Activated CD8-positive, alpha-beta T cell treated with anti-CD3 and anti-CD28 coated beads for 36 hours (primary cell): ENCODE measurements around the gene CA10. TPM values are rescaled to one million over a fixed set of nuclear protein-coding genes. Genes with fewer than 3 reads are reported as not detected.

ENCODE experiments used
- ATAC-seq: fragments of 200-7000 bp; cut with Tn5 transposase; one replicate; pipeline ENCODE4 v1.10.0; 2021; ENCODE audit warnings: mild to moderate bottlenecking, moderate library complexity
- CTCF ChIA-PET: fragments of 350-600 bp; sonication (Branson Sonifier 250); formaldehyde crosslinking; loops from one replicate; lab custom pipeline; 2021; ENCODE audit warnings: antibody characterized with exemption; lab: Charles Lee
- POLR2A ChIA-PET: fragments of 350-600 bp; sonication (Branson Sonifier 250); formaldehyde crosslinking; loops from one replicate; lab custom pipeline; 2021; ENCODE audit warnings: antibody characterized with exemption; lab: Charles Lee
- DNase-seq: peaks from one replicate; pipeline ENCODE4 v3.0.0-alpha.2; 2020
- H3K27ac Mint-ChIP-seq: one replicate; pipeline ENCODE4 v1.8.0; 2021; ENCODE audit warnings: mild to moderate bottlenecking, mixed read lengths
- H3K27me3 Mint-ChIP-seq: one replicate; pipeline ENCODE4 v1.8.0; 2021; ENCODE audit warnings: mixed read lengths
- H3K36me3 Mint-ChIP-seq: one replicate; pipeline ENCODE4 v1.8.0; 2021; ENCODE audit warnings: low read depth, mixed read lengths
- H3K4me1 Mint-ChIP-seq: one replicate; pipeline ENCODE4 v1.8.0; 2021; ENCODE audit warnings: low read depth, mixed read lengths
- H3K4me3 Mint-ChIP-seq: one replicate; pipeline ENCODE4 v1.8.0; 2021; ENCODE audit warnings: mild to moderate bottlenecking, moderate library complexity, mixed read lengths
- H3K9me3 Mint-ChIP-seq: one replicate; pipeline ENCODE4 v1.8.0; 2021; ENCODE audit warnings: mixed read lengths
- CTCF ChIP-seq: fragments of 200-600 bp; IDR thresholded peaks from one replicate; pipeline ENCODE4 v1.8.0; 2022; ENCODE audit warnings: antibody characterized with exemption, mild to moderate bottlenecking
- intact Hi-C: fragments of 100-400 bp; cut with micrococcal nuclease; formaldehyde crosslinking; loops from one replicate; pipeline ENCODE4 v1.10.0; 2022
- total RNA-seq, 2 experiments: library from RNA; stranded (reverse); gene quantifications; one replicate each; pipeline ENCODE4 v1.2.3, GENCODE V29; 2021

Gene CA10
- not detected for total RNA-seq

DNA sequence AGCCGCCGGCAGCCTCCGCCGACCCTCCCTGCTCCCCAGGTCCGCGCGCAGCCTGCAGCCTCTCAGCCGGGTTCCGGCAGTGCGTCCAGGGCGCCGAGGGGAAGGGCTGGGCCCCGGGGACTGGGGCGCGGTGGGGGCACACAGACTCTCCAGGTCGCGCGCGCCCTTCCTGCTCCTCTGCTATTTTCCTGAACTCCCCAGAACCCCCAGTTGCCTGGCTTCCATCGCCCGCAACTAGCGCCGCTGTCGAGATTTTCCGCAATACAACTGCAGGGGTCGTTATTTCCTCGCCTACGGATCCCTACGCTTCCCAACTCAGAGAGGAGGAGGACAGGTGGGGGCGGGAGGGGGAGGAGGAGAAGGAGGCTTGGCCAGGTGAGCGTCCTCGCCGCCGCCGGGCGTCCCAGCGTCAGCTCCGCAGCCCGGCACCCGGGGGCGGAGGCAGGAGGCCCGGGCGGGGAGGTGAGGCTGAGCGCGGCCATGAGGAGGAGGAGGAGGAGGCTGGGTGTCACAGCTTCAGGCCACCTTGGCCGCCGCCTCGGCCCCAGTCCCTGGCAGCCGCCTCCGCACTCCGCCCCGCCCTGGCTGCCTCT, at the start of gene CA10:
Gene CA10 (minus strand): TSS at position 265 of the 593 bp plus-strand sequence.
- CTCF ChIA-PET, result no interaction called here
- Mint-ChIP-seq H3K36me3 (peaks cover 2% of the 10 kb centered on the region), H3K4me1 (peaks cover 4% of the 10 kb centered on the region), H3K4me3 (no peak within 1 kb of the TSS), H3K9me3 (peaks cover 5% of the 10 kb centered on the region), H3K27ac (no peak within 1 kb of the TSS), H3K27me3 (peaks cover 41% of the 10 kb centered on the region)
- intact Hi-C loops, result no loop called here
- DNase-seq (no peak), ATAC-seq (no peak)
- TF ChIP-seq CTCF, result no peak
- POLR2A ChIA-PET, result no interaction called here

DNA sequence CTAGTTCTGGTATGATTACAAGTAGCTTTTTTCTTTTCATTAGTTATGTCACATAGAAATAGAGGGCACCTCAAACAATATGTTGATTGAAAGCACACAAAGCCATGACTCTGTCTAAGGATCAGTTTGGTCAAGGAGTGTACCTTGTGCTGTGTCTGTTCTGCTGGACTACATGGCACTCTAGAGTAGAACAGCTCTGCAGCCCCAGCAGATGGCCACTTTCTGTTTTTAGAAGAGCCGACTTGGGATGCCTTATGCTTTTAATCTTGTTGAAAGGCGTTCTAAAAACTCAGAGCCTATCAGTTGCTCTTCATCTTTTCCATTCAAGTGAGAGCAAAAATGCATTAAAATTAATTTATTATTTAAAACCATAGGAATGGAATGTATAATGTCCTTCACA, 49.3 kb upstream of the CA10 start:
- intact Hi-C loops, result no loop called here
- DNase-seq (no peak), ATAC-seq (no peak)
- Mint-ChIP-seq H3K4me3 (no peak overlapping the region), H3K27me3 (peaks cover 1% of the 10 kb centered on the region), H3K36me3 (no peaks in the 10 kb centered on the region), H3K4me1 (no peaks in the 10 kb centered on the region), H3K27ac (no peak overlapping the region), H3K9me3 (no peaks in the 10 kb centered on the region)
- CTCF ChIA-PET, result no interaction called here
- POLR2A ChIA-PET, result no interaction called here
- no peak for TF ChIP-seq CTCF

GRCh38 chr17:52202520-52203080, 44.1 kb upstream of the CA10 start:
- CTCF ChIA-PET, result no interaction called here
- peaks cover 3% of the 10 kb centered on the region for H3K27me3 Mint-ChIP-seq
- no peaks in the 10 kb centered on the region for H3K36me3 Mint-ChIP-seq
- DNase-seq (no peak), ATAC-seq (no peak)
- no peaks in the 10 kb centered on the region for H3K9me3 Mint-ChIP-seq
- no peak for TF ChIP-seq CTCF
- intact Hi-C loops, result no loop called here
- H3K4me3 Mint-ChIP-seq, result no peak overlapping the region
- POLR2A ChIA-PET, result no interaction called here
- no peak overlapping the region for H3K27ac Mint-ChIP-seq
- H3K4me1 Mint-ChIP-seq, result no peaks in the 10 kb centered on the region

DNA sequence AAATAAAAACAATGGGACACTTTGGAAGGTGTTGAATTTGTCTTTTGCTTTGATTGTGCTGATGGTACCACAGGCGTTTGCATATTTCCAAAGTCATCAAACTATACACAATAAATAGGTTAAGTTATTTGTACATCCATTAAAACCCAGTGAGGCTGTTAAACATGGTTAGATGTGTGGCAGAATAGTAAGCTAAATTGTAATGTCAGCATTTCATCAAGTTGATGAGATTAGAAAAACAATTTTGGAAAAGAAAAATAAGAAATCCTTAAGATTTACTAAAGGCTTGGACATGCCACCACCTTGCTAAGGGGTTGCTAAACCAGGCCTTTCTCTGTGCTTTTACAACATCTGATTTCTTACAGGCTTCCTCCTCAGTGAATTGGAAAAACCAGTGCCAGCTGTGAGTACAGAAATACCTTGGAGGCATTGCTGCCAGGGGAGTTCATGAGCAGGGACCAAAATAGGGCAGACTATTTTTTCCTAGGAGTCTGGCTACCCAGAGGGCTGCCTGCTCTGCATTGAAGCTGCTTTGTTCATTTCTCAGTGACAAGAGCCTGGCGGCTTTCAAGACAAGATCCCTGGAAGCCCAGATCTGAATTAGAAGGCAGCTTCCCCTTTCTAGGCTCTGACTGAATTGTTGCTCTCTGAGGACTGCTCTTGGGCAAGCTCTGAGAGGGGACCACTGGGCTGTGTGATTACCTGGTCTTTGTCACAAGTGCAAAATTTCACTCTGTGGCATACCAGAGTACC, 43.4 kb upstream of the CA10 start:
- no peak for TF ChIP-seq CTCF
- no peaks in the 10 kb centered on the region for H3K36me3 Mint-ChIP-seq
- no peaks in the 10 kb centered on the region for H3K9me3 Mint-ChIP-seq
- POLR2A ChIA-PET, result no interaction called here
- CTCF ChIA-PET, result no interaction called here
- no peak overlapping the region for H3K27ac Mint-ChIP-seq
- no peak overlapping the region for H3K4me3 Mint-ChIP-seq
- intact Hi-C loops, result no loop called here
- no peaks in the 10 kb centered on the region for H3K4me1 Mint-ChIP-seq
- DNase-seq (no peak), ATAC-seq (no peak)
- peaks cover 3% of the 10 kb centered on the region for H3K27me3 Mint-ChIP-seq

- Mint-ChIP-seq H3K36me3 (no peaks in the 10 kb centered on the region), H3K9me3 (peaks cover 3% of the 10 kb centered on the region), H3K27me3 (peaks cover 1% of the 10 kb centered on the region), H3K4me1 (no peaks in the 10 kb centered on the region), H3K27ac (no peak overlapping the region), H3K4me3 (no peak overlapping the region)
- ChIA-PET POLR2A (no interaction called here), CTCF (no interaction called here)
- intact Hi-C loops, result no loop called here
- ATAC-seq (no peak), DNase-seq (no peak)
- TF ChIP-seq CTCF, result no peak
Measured at GRCh38 chr17:52191491-52191890, 33.0 kb upstream of the CA10 start.
